Measurements from ENCODE around the gene MYO1F.
"Not testable (repeated sequence)": the region's sequence is repeated elsewhere in the genome, so short reads cannot be mapped to it uniquely, and the experiment has no call there.

Gene MYO1F

GRCh38 chr19:8580710-8581281, 3.6 kb upstream of the MYO1F start:
- Mint-ChIP-seq H3K9me3 (no peaks in the 10 kb centered on the region), H3K4me3 (no peak overlapping the region), H3K27me3 (peaks cover 8% of the 10 kb centered on the region), H3K27ac (no peak overlapping the region), H3K4me1 (peaks cover 24% of the 10 kb centered on the region)
- peak; percentile 86 for DNase-seq
- ATAC-seq: peak; percentile 65

- Mint-ChIP-seq H3K9me3 (peaks cover 0 to 5% of the 10 kb centered on the region in 2 donors), H3K4me1 (peaks cover 44% of the 10 kb centered on the region), H3K27ac (no peak overlapping the region), H3K4me3 (no peak overlapping the region), H3K27me3 (peaks cover 8% of the 10 kb centered on the region)
- ATAC-seq (peak; percentile 48), DNase-seq (peak; percentile 78 to 81)
Measured at GRCh38 chr19:8578642-8579265, 1.5 kb upstream of the MYO1F start.

- no peak overlapping the region for H3K4me3 Mint-ChIP-seq
- peaks cover 0 to 5% of the 10 kb centered on the region in 2 donors for H3K9me3 Mint-ChIP-seq
- ATAC-seq: no peak
- DNase-seq: no peak
- H3K4me1 Mint-ChIP-seq: peaks cover 46% of the 10 kb centered on the region
- H3K27me3 Mint-ChIP-seq: peaks cover 8% of the 10 kb centered on the region
- no peak overlapping the region for H3K27ac Mint-ChIP-seq
Measured at GRCh38 chr19:8577741-8578140, 499 bp upstream of the MYO1F start.

GRCh38 chr19:8576273-8576993, 809 bp downstream of the MYO1F start:
- peaks cover 0 to 5% of the 10 kb centered on the region in 2 donors for H3K9me3 Mint-ChIP-seq
- peak overlapping the region; percentile 83 to 89 for H3K4me3 Mint-ChIP-seq
- peak overlapping the region; percentile 45 to 48 for H3K27ac Mint-ChIP-seq
- no peak for DNase-seq
- ATAC-seq: peak; percentile 54
- peaks cover 59% of the 10 kb centered on the region for H3K4me1 Mint-ChIP-seq
- H3K27me3 Mint-ChIP-seq: peaks cover 8% of the 10 kb centered on the region

- DNase-seq: no peak
- peaks cover 8% of the 10 kb centered on the region for H3K27me3 Mint-ChIP-seq
Measured at GRCh38 chr19:8575467-8575997, 1.7 kb downstream of the MYO1F start.

GRCh38 chr19:8574619-8574922, 2.7 kb downstream of the MYO1F start:
- H3K9me3 Mint-ChIP-seq, DNase-seq, H3K4me3 Mint-ChIP-seq, H3K27ac Mint-ChIP-seq, ATAC-seq, H3K27me3 Mint-ChIP-seq: not testable (repeated sequence)
- H3K4me1 Mint-ChIP-seq: peaks cover 77% of the 10 kb centered on the region

More at GRCh38 chr19:8575467-8575997, 1.7 kb downstream of the MYO1F start:
- Mint-ChIP-seq H3K4me1 (peaks cover 68% of the 10 kb centered on the region), H3K27ac (peak overlapping the region; percentile 48 to 57), H3K4me3 (peak overlapping the region; percentile 83 to 89), H3K9me3 (peaks cover 0 to 5% of the 10 kb centered on the region in 2 donors)
- no peak for ATAC-seq

GRCh38 chr19:8573316-8573715, 3.9 kb downstream of the MYO1F start:
- peaks cover 83% of the 10 kb centered on the region for H3K4me1 Mint-ChIP-seq
- no peak overlapping the region for H3K4me3 Mint-ChIP-seq
- ATAC-seq (no peak), DNase-seq (no peak)
- H3K27ac Mint-ChIP-seq: no peak overlapping the region
- H3K27me3 Mint-ChIP-seq: no peaks in the 10 kb centered on the region
- peaks cover 0 to 5% of the 10 kb centered on the region in 2 donors for H3K9me3 Mint-ChIP-seq

- Mint-ChIP-seq H3K4me3 (peak overlapping the region; percentile 55 to 80), H3K27me3 (no peaks in the 10 kb centered on the region), H3K4me1 (peaks cover 75% of the 10 kb centered on the region), H3K9me3 (peaks cover 0 to 5% of the 10 kb centered on the region in 2 donors), H3K27ac (peak overlapping the region; percentile 37 to 43)
- peak; percentile 49 for ATAC-seq
- peak in 1 of 2 donors; percentile 39 for DNase-seq
Measured at GRCh38 chr19:8571006-8571411, 6.2 kb downstream of the MYO1F start.

GRCh38 chr19:8569066-8569771, 8.0 kb downstream of the MYO1F start:
- Mint-ChIP-seq H3K4me3 (peak overlapping the region; percentile 72 to 76), H3K4me1 (peaks cover 57% of the 10 kb centered on the region), H3K9me3 (peaks cover 0 to 5% of the 10 kb centered on the region in 2 donors), H3K27me3 (no peaks in the 10 kb centered on the region), H3K27ac (peak overlapping the region; percentile 61 to 92)
- ATAC-seq (peak; percentile 95), DNase-seq (peak; percentile 65 to 80)

- no peaks in the 10 kb centered on the region for H3K9me3 Mint-ChIP-seq
- peak overlapping the region; percentile 21 to 35 for H3K27ac Mint-ChIP-seq
- no peak for DNase-seq
- H3K27me3 Mint-ChIP-seq: no peaks in the 10 kb centered on the region
- no peak overlapping the region for H3K4me3 Mint-ChIP-seq
- no peak for ATAC-seq
- H3K4me1 Mint-ChIP-seq: peaks cover 50% of the 10 kb centered on the region
Measured at GRCh38 chr19:8567522-8568172, 9.6 kb downstream of the MYO1F start.

- DNase-seq (no peak), ATAC-seq (no peak)
- no peaks in the 10 kb centered on the region for H3K9me3 Mint-ChIP-seq
- peaks cover 45% of the 10 kb centered on the region for H3K4me1 Mint-ChIP-seq
- H3K4me3 Mint-ChIP-seq: no peak overlapping the region
- no peaks in the 10 kb centered on the region for H3K27me3 Mint-ChIP-seq
- H3K27ac Mint-ChIP-seq: no peak overlapping the region
Measured at GRCh38 chr19:8566855-8567254, 10.4 kb downstream of the MYO1F start.

- H3K27ac Mint-ChIP-seq, H3K4me3 Mint-ChIP-seq: not testable (repeated sequence)
Measured at GRCh38 chr19:8564866-8565265, 12.4 kb downstream of the MYO1F start.

GRCh38 chr19:8561075-8561764, 16.0 kb downstream of the MYO1F start:
- no peaks in the 10 kb centered on the region for H3K9me3 Mint-ChIP-seq
- DNase-seq (no peak), ATAC-seq (no peak)
- H3K4me1 Mint-ChIP-seq: peaks cover 29% of the 10 kb centered on the region
- no peak overlapping the region for H3K4me3 Mint-ChIP-seq
- H3K27ac Mint-ChIP-seq: peak overlapping the region in 1 of 2 donors; percentile 3
- H3K27me3 Mint-ChIP-seq: no peaks in the 10 kb centered on the region

More at GRCh38 chr19:8564866-8565265, 12.4 kb downstream of the MYO1F start:
- not testable (repeated sequence) for H3K27me3 Mint-ChIP-seq, H3K9me3 Mint-ChIP-seq, ATAC-seq, DNase-seq
- H3K4me1 Mint-ChIP-seq: peaks cover 34% of the 10 kb centered on the region

- H3K27ac Mint-ChIP-seq: no peak overlapping the region
- H3K4me1 Mint-ChIP-seq: peaks cover 29% of the 10 kb centered on the region
- ATAC-seq (no peak), DNase-seq (no peak)
- no peaks in the 10 kb centered on the region for H3K9me3 Mint-ChIP-seq
- no peak overlapping the region for H3K4me3 Mint-ChIP-seq
- H3K27me3 Mint-ChIP-seq: no peaks in the 10 kb centered on the region
Measured at GRCh38 chr19:8558325-8558724, 18.9 kb downstream of the MYO1F start.

Data from stimulated activated naive CD8-positive, alpha-beta T cell treated with anti-CD3 and anti-CD28 coated beads, Interleukin-15, amount 100 ng/mL, for 72 hours (primary cell).